Stomach smooth muscle (tissue), 2 donors: ENCODE data around the gene RNF31.

Source experiments
- H3K27ac ChIP-seq: one replicate; pipeline ENCODE4 v1.7.0; 2013; ENCODE audit warnings: mild to moderate bottlenecking, low read length, inconsistent platforms
- H3K27me3 ChIP-seq, 2 donors: one replicate each; pipeline ENCODE4 v1.7.0; 2013; ENCODE audit warnings: low read length in 2 of 2; ENCODE audit not compliant: insufficient read depth in 2 of 2, control insufficient read depth in 1 of 2
- H3K36me3 ChIP-seq, 2 donors: one replicate each; pipeline ENCODE4 v1.7.0; 2013; ENCODE audit warnings: low read length in 2 of 2; ENCODE audit not compliant: control insufficient read depth in 2 of 2, insufficient read depth in 2 of 2
- H3K4me1 ChIP-seq: one replicate; pipeline ENCODE4 v1.7.0; 2013; ENCODE audit warnings: low read length; ENCODE audit not compliant: control insufficient read depth, insufficient read depth
- H3K4me3 ChIP-seq, 2 donors: one replicate each; pipeline ENCODE4 v1.7.0; 2013; ENCODE audit warnings: low read length in 2 of 2
- H3K9ac ChIP-seq, 2 donors: one replicate each; pipeline ENCODE4 v1.7.0; 2013; ENCODE audit warnings: low read length in 2 of 2, mild to moderate bottlenecking in 1 of 2
- H3K9me3 ChIP-seq, 2 donors: one replicate each; pipeline ENCODE4 v1.7.0; 2013; ENCODE audit warnings: low read length in 2 of 2; ENCODE audit not compliant: control insufficient read depth in 2 of 2
- donor health status: healthy.
- donor health status: Pancreatic carcinoma.

The RNF31 gene

GRCh38 chr14:24150061-24150460 lies 2.8 kb downstream of the RNF31 start:
- Histone ChIP-seq H3K9ac (peak overlapping the region in 1 of 2 donors; percentile 36), H3K27ac (no peak overlapping the region), H3K36me3 (peaks cover 33% of the 10 kb centered on the region in 2 donors), H3K27me3 (no peaks in the 10 kb centered on the region), H3K4me3 (no peak overlapping the region), H3K9me3 (no peaks in the 10 kb centered on the region), H3K4me1 (peaks cover 29% of the 10 kb centered on the region)

- no peaks in the 10 kb centered on the region for H3K27me3 ChIP-seq
- peaks cover 38% of the 10 kb centered on the region in 2 donors for H3K36me3 ChIP-seq
- peaks cover 24% of the 10 kb centered on the region for H3K4me1 ChIP-seq
- no peaks in the 10 kb centered on the region for H3K9me3 ChIP-seq
- no peak overlapping the region for H3K9ac ChIP-seq
- H3K27ac ChIP-seq = no peak overlapping the region
- no peak overlapping the region for H3K4me3 ChIP-seq
These were observed 3.3 kb downstream of the RNF31 start for GRCh38 chr14:24150567-24150966.

GRCh38 chr14:24150993-24151392 lies 3.7 kb downstream of the RNF31 start:
- no peak overlapping the region for H3K9ac ChIP-seq
- H3K27me3 ChIP-seq = no peaks in the 10 kb centered on the region
- H3K4me3 ChIP-seq = no peak overlapping the region
- H3K4me1 ChIP-seq = peaks cover 19% of the 10 kb centered on the region
- no peaks in the 10 kb centered on the region for H3K9me3 ChIP-seq
- H3K36me3 ChIP-seq = peaks cover 40 to 41% of the 10 kb centered on the region in 2 donors
- no peak overlapping the region for H3K27ac ChIP-seq

- no peak overlapping the region for H3K27ac ChIP-seq
- H3K27me3 ChIP-seq = no peaks in the 10 kb centered on the region
- no peak overlapping the region for H3K4me3 ChIP-seq
- peaks cover 40 to 44% of the 10 kb centered on the region in 2 donors for H3K36me3 ChIP-seq
- no peak overlapping the region for H3K9ac ChIP-seq
- H3K9me3 ChIP-seq = no peaks in the 10 kb centered on the region
- H3K4me1 ChIP-seq = peaks cover 16% of the 10 kb centered on the region
These were observed 4.2 kb downstream of the RNF31 start for GRCh38 chr14:24151404-24152080.

- Histone ChIP-seq H3K27me3 (no peaks in the 10 kb centered on the region), H3K4me1 (peaks cover 4% of the 10 kb centered on the region), H3K4me3 (no peak overlapping the region), H3K9me3 (no peaks in the 10 kb centered on the region), H3K36me3 (peaks cover 46 to 58% of the 10 kb centered on the region in 2 donors), H3K27ac (no peak overlapping the region), H3K9ac (no peak overlapping the region)
These were observed 7.8 kb downstream of the RNF31 start for GRCh38 chr14:24155100-24155499.

GRCh38 chr14:24156840-24157239 lies 9.5 kb downstream of the RNF31 start:
- H3K36me3 ChIP-seq = peaks cover 34 to 46% of the 10 kb centered on the region in 2 donors

GRCh38 chr14:24157331-24157730 lies 10.0 kb downstream of the RNF31 start:
- Histone ChIP-seq H3K27me3 (no peaks in the 10 kb centered on the region), H3K36me3 (peaks cover 32 to 43% of the 10 kb centered on the region in 2 donors), H3K4me1 (peaks cover 16% of the 10 kb centered on the region), H3K9me3 (no peaks in the 10 kb centered on the region), H3K27ac (no peak overlapping the region), H3K9ac (no peak overlapping the region), H3K4me3 (no peak overlapping the region)

More at GRCh38 chr14:24156840-24157239, 9.5 kb downstream of the RNF31 start:
- peaks cover 11% of the 10 kb centered on the region for H3K4me1 ChIP-seq
- H3K9ac ChIP-seq = no peak overlapping the region
- H3K27ac ChIP-seq = no peak overlapping the region
- H3K27me3 ChIP-seq = no peaks in the 10 kb centered on the region
- H3K9me3 ChIP-seq = no peaks in the 10 kb centered on the region
- H3K4me3 ChIP-seq = no peak overlapping the region

- H3K27me3 ChIP-seq = no peaks in the 10 kb centered on the region
- peak overlapping the region; percentile 88 for H3K27ac ChIP-seq
- H3K4me1 ChIP-seq = peaks cover 26% of the 10 kb centered on the region
- H3K9ac ChIP-seq = no peak overlapping the region
- H3K36me3 ChIP-seq = peaks cover 48 to 59% of the 10 kb centered on the region in 2 donors
- H3K4me3 ChIP-seq = peak overlapping the region in 1 of 2 donors; percentile 22
- no peaks in the 10 kb centered on the region for H3K9me3 ChIP-seq
These were observed 12.6 kb downstream of the RNF31 start for GRCh38 chr14:24159777-24160498.

- no peaks in the 10 kb centered on the region for H3K27me3 ChIP-seq
These were observed 13.2 kb downstream of the RNF31 start for GRCh38 chr14:24160499-24160849.

GRCh38 chr14:24160850-24161804 lies 13.8 kb downstream of the RNF31 start, which contains the start of gene IRF9:
Gene IRF9, plus strand, starts transcription at chr14:24161265. Its CDS starts 880 bp downstream, at chr14:24162145.
- Histone ChIP-seq H3K9ac (peak within 1 kb of the TSS; percentile 91 to 96), H3K36me3 (peaks cover 52 to 60% of the 10 kb centered on the region in 2 donors)

More at GRCh38 chr14:24160499-24160849, 13.2 kb downstream of the RNF31 start:
- no peak overlapping the region for H3K4me3 ChIP-seq
- H3K4me1 ChIP-seq = peaks cover 26% of the 10 kb centered on the region
- peak overlapping the region; percentile 88 for H3K27ac ChIP-seq
- no peaks in the 10 kb centered on the region for H3K9me3 ChIP-seq
- peaks cover 48 to 59% of the 10 kb centered on the region in 2 donors for H3K36me3 ChIP-seq
- H3K9ac ChIP-seq = no peak overlapping the region

More at GRCh38 chr14:24160850-24161804, 13.8 kb downstream of the RNF31 start, which contains the start of gene IRF9:
- no peaks in the 10 kb centered on the region for H3K9me3 ChIP-seq
- peaks cover 26% of the 10 kb centered on the region for H3K4me1 ChIP-seq
- H3K27me3 ChIP-seq = no peaks in the 10 kb centered on the region
- peak within 1 kb of the TSS; percentile 88 for H3K27ac ChIP-seq
- peak within 1 kb of the TSS; percentile 91 to 98 for H3K4me3 ChIP-seq
